ENCODE data around the gene HEATR5A. TPM values are rescaled to one million over a fixed set of nuclear protein-coding genes. Genes with fewer than 3 reads are reported as not detected.

The HEATR5A gene
- total and polyA plus RNA-seq, 2 of the 13 experiments (the other 11 are each of a cell fraction or from before 2014, with no cell fraction given): 36.4 to 105 TPM

DNA sequence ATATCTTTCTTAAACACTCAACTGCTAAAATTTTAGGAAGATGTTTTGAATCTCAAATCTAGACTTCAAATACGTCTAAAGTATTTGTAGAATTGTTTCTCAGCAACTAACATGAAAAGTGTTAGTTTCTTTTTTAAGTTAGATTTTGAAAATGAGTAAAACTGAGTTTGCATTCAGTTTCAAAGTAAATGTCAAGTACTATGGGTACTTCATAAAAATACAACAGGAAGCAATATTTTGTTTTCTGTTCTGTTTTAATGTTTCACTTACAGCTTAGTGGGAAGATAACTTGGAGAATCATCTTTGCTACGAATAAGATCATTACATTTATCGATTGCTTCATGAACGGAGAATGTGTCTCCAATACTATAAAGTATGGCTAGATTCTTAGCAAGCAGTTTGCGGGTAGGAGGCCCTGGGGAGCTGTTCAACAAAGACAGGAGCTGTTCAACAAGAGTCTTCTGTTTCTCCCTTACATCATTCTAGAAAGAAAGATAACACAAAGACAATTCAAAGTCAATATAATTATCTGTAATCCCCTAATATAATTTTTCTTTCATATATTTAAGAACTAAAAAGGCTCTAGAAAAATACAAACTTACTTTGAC, 20.2 kb downstream of the HEATR5A start (continued):
- TF ChIP-seq HNF4A (CRISPR knock-in tag; IDR thresholded peaks at IDR 0.05) (no peak), TOE1 (CRISPR knock-in tag; IDR thresholded peaks at IDR 0.05) (no peak), ZNF160 (CRISPR knock-in tag; IDR thresholded peaks at IDR 0.05) (no peak)
- TF ChIP-seq, protein P1, sequence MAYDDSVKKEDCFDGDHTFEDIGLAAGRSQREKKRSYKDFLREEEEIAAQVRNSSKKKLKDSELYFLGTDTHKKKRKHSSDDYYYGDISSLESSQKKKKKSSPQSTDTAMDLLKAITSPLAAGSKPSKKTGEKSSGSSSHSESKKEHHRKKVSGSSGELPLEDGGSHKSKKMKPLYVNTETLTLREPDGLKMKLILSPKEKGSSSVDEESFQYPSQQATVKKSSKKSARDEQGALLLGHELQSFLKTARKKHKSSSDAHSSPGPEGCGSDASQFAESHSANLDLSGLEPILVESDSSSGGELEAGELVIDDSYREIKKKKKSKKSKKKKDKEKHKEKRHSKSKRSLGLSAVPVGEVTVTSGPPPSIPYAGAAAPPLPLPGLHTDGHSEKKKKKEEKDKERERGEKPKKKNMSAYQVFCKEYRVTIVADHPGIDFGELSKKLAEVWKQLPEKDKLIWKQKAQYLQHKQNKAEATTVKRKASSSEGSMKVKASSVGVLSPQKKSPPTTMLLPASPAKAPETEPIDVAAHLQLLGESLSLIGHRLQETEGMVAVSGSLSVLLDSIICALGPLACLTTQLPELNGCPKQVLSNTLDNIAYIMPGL (CRISPR knock-in tag; IDR thresholded peaks at IDR 0.05; ENCODE audit: borderline replicate concordance in 1 of 2, low read depth in 1 of 2): no peak

DNA sequence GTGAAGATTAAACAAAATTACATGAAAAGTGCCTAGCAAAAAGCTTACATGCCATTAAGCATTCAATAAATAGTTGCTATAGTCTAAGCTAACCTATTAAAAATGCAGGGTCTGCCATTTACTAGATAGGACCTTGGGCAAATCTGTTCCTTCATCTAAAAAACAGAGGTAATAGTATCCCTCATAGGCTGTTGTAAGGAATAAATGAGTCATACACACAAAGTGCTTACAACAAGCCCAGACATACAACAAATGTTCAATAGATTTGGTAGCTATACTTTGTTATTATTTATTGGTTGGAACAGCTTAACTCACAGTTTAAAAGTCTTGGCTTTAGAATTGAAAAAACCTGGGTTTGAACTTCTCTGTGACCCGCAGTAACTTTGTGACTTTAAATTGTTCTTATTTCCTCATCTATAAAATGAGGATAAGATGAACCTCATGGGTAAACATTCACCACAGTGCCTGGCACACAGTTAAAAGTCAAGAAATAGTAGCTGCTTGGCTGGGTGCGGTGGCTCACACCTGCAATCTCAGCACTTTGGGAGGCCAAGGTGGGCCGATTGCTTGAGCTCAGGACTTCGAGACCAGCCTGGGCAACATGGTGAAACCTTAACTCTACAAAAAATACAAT, 24.7 kb downstream of the HEATR5A start:
- CTCF ChIA-PET (ENCODE audit: low intra/inter-chr PET ratio, low total read pairs): no interaction called here
- H3K9ac ChIP-seq (ENCODE audit: insufficient read depth, low read depth, low read length): no peak overlapping the region
- H3K36me3 ChIP-seq (replicated peaks in 1 of 2; ENCODE audit: control insufficient read depth in 1 of 2, insufficient read depth in 2 of 2, low read length in 2 of 2): peaks cover 5 to 44% of the 10 kb centered on the region in 2 experiments
- H4K20me1 ChIP-seq (ENCODE audit: insufficient read depth, low read length): no peaks in the 10 kb centered on the region
- H3K4me1 ChIP-seq (ENCODE audit: insufficient read depth, low read length): no peaks in the 10 kb centered on the region
- no peaks in the 10 kb centered on the region for H3K27me3 ChIP-seq (ENCODE audit: control insufficient read depth in 1 of 2, insufficient read depth in 2 of 2, low read length in 2 of 2)
- ATAC-seq (no peak), DNase-seq (ENCODE audit: low spot score) (no peak), FAIRE-seq (no peak)
- no peaks in the 10 kb centered on the region for H3K9me3 ChIP-seq (ENCODE audit: low read length)
- in situ Hi-C loops (cut with HindIII; ENCODE audit: extremely low pct_ligation_motif_present, low pct_unique_long_range_greater_than_20kb): no loop called here
- no peak overlapping the region for H3K4me3 ChIP-seq (replicated peaks in 1 of 3; ENCODE audit: insufficient read depth in 1 of 3, low read depth in 2 of 3, low read length in 3 of 3)
- no peak overlapping the region for H2AFZ ChIP-seq (ENCODE audit: low read length)
- no peak overlapping the region for H3K4me2 ChIP-seq (ENCODE audit: low read depth, low read length)
- POLR2A ChIA-PET: interaction anchor here (7.8 kb wide), 1 partner anchor 24 kb away, joined by 42 read pairs; the partner anchor contains the start of gene HEATR5A
- H3K27ac ChIP-seq (ENCODE audit: extremely low read length, insufficient read depth, low read length): no peak overlapping the region
- BruUV-seq (replicated peaks): no TSS peak
- H3K79me2 ChIP-seq (ENCODE audit: insufficient read depth, low read length): no peaks in the 10 kb centered on the region
- 98% methylated on average over 4 of the region's 4 CpGs for WGBS (ENCODE audit: low lambda C conversion rate)
- intact Hi-C loops (cut with micrococcal nuclease; ENCODE audit: unreplicated experiment): no loop called here
- TF ChIP-seq ZNF431 (CRISPR knock-in tag; IDR thresholded peaks at IDR 0.05; ENCODE audit: borderline replicate concordance, low read depth): no peak
- TF ChIP-seq ZNF124 (CRISPR knock-in tag; IDR thresholded peaks at IDR 0.05): no peak
- TF ChIP-seq KMT2B (CRISPR knock-in tag; IDR thresholded peaks at IDR 0.05): no peak
- no peak for TF ChIP-seq ZKSCAN8 (CRISPR knock-in tag; IDR thresholded peaks at IDR 0.05; ENCODE audit: borderline replicate concordance)
- TF ChIP-seq AHR (CRISPR knock-in tag; IDR thresholded peaks at IDR 0.05): no peak
- TF ChIP-seq, protein P2, sequence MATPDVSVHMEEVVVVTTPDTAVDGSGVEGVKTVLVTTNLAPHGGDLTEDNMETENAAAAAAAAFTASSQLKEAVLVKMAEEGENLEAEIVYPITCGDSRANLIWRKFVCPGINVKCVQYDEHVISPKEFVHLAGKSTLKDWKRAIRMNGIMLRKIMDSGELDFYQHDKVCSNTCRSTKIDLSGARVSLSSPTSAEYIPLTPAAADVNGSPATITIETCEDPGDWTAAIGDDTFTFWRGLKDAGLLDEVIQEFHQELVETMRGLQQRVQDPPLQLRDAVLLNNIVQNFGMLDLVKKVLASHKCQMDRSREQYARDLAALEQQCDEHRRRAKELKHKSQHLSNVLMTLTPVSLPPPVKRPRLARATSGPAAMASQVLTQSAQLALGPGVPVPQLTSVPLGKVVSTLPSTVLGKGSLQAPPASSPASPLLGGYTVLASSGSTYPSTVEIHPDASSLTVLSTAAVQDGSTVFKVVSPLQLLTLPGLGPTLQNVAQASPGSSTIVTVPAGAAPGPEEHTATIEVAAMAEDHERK (CRISPR knock-in tag; IDR thresholded peaks at IDR 0.05; ENCODE audit: low read depth): no peak
- no peak for TF ChIP-seq SMAD9 (CRISPR knock-in tag; IDR thresholded peaks at IDR 0.05)
